Suppressor macrophage treated with lipopolysaccharide for 4 hours (primary cell): Measurements from ENCODE around the gene TALDO1.

Source experiments
- DNase-seq: peaks from one replicate; pipeline ENCODE4 v3.0.0-alpha.2; 2020

The TALDO1 gene

DNA sequence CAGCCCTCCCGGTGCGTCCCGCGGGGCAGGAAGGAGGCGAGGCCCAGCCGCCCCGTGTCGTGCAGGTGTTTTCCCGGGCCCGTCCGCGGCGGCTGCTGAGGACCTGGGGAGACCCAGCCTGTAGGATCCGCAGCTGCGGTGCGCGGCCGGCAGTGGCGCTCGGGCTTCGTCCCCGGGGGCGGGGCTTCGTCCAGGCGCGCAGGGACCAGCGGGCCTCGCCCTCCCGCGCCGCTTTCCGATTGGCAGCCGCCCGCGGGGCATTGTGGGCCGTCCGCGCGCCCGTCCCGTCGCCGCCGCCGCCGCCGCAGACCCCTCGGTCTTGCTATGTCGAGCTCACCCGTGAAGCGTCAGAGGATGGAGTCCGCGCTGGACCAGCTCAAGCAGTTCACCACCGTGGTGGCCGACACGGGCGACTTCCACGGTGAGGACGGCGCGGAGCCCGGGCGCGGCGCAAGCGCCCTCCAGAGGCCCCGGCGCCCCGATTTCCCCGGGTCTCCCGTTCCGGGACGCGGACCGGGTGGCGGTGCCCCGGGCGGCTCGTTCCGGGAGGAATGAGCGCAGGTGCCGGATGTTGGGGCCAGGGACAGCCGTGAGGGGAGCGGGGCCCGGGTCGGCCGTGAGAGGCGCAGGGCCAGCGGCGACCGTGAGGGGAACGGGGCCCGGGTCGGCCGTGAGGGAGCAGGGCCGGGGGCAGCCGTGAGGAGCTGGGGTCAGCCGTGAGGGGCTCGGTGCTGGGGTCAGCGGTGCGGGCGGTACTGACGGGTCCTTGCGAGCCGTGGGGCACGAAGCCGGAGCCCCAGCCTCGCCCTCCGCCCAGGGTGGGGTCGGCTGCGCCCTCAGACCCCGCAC, at the start of gene TALDO1:
TALDO1 (plus strand) TSS at position 307 of the 849 bp plus-strand sequence; CDS start at position 325, 18 bp downstream.
- DNase-seq: peak; percentile 96

DNA sequence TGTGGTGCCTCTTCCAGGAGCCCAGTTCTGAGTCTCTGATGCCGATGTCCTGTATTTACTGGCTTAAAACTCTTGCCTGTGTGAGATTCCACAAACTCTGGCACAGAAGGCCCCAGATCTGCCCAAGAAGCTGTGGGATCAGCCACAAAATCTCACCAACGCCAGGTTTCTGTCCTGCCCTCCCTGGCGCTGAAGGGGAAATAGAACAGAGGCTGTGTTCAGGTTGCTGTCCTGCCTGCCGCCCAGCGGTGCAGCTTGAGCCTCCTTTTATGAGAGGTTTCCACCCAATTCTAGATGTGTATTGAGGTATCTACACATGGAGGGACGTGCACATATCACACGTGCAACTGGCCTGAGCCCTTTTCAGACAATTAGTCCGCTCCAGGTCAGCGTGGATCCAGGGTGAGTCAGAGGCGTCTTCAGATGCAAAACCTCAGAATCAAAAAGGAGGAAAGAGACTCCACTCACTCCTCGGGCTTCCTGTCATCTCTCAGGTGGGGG, 49.4 kb upstream of the TALDO1 start:
- no peak for DNase-seq

DNA sequence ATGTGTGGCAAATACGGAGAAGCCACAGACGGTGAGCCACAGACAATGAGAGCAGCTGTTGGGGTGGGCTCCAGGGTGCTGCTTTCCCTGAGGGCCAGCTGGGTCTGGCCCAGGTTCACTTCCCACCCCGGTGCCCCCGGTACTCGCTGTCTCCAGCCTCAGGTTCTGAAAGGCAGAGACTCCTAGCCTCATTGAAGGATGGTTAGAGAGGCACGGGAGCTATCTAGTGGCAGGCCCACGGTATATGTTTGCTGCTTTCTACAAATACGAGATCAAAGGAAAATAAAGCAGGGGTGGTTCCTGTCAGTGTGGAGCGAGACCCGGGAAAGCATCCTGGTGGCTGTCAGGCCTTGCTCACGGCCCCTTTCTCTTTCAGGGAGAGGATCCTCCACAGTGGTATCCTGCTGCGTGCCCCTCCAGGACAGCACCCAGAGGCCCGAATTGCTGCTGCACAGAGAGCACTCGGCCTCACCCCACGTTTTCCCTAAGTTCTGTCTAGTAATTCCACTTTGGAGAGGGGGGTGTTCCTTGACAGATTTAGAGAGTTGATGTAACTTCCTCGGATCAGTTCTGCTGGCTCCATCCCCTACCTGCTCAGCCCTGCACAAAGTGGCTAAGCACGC, 48.7 kb upstream of the TALDO1 start:
- DNase-seq: no peak

DNA sequence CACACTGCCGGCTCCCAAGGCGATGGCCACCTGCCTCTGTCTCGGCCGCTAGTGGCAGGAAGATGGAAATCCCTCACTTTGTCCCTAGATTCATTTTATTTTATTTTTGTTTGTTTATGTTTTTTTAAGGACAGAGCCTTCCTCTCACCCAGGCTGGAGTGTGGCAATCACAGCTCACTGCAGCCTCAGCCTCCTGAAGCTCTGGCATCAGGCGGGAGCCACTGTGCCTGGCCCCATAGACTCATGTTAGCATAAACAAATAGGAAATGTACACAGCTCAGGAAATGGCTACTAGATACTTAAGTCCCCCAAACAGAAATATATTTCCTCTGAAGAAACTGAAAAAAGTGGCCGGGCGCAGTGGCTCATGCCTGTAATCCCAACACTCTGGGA, 48.2 kb upstream of the TALDO1 start:
- DNase-seq: no peak

DNA sequence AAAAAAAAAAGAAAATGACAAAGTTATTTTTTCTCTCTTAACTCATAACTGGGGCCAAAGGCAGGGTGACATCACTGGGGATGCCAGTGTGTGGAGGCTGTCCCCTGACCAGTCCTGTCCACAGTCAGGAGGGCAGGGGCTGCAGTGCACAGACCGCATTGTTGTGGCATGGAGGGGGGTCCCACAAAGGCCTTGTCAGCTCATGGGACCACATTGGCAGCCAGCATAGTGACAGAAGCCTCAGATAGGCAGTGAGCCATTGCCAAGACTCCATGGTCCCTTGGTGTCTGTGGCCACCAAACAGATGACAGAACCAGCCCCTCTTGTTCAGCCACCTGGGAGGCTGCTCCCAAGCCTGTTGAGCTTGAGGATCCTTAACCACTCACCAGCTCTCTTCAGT, 47.5 kb upstream of the TALDO1 start:
- DNase-seq: no peak

DNA sequence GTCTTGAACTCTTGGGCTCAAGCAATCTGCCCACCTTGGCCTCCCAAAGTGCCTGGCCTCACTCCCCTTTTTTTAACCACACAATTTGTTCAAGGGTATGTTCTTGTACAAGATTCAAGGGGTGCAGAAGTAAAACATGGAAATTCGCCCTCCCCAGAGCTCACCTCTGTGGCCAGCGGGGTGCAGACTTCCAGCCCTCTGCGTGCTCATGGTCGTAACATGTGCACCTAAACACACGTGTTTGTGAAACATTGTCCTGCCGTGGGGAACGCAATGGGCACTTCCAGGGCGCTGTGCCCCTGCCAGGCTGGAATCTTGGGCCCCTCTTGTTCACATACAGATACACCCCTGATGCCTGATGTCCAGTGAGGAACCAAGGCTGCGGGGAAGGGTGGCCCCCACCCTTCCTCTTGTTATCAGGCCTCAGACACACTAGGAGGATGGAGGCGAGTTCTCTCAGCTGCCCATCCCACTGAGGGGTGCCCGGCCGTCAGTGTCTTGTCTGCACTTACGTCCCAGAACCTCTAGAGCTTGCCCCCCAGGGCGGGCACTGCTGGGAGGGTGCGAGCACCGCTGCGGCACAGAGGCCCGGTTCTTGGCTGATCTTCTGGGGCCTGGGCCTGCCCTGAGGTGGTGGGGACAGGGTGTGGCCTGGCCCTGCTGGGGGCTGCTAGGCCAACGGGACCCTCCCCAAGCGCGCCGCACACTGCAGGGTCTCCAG, 45.4 kb upstream of the TALDO1 start:
- no peak for DNase-seq

DNA sequence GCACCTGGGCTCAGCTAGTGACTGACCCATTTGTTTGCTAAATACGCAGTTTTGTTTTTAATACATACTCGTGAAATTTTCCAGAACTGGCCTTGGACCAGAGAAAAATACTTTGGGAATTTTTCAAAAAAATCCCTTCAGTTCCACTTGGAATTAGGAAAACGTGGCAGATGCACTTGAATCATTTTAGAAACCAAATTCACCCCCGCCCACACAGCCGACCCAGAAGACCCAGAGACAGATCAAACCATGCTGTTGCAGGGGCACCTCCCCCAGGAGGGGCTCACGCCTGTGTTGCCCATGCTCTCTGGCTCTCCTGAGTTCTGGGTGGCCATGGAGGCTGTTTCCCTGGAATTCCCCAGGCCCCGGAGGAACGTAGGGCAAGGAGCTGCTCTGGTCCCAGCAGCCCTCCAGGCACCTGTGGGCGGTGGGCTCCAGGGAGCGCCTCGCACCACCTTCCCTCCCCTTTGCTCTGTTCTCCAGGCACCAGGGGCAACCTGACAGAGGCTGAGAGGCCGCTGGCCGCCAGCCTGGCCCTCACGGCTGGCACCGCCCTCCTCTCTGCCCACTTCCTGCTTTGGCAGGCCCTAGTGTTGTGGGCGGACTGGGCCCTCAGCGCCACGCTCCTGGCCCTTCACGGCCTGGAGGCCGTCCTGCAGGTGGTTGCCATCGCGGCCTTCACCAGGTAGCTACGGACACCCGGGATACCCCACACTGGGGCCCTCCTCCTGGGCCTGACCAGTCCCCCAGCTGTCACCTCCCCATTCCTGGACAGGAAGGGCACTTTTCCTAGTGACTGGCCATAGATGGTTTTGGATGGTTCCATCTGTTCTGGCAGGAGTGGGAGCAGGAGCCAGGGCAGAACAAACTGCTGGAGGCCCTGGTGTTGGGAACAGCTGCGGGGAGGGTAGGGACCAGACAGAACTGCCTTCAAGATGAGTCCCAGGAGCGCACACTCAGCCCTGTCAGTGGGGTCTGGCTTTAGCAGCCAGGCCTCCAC, 44.5 kb upstream of the TALDO1 start:
- peak; percentile 50 for DNase-seq

DNA sequence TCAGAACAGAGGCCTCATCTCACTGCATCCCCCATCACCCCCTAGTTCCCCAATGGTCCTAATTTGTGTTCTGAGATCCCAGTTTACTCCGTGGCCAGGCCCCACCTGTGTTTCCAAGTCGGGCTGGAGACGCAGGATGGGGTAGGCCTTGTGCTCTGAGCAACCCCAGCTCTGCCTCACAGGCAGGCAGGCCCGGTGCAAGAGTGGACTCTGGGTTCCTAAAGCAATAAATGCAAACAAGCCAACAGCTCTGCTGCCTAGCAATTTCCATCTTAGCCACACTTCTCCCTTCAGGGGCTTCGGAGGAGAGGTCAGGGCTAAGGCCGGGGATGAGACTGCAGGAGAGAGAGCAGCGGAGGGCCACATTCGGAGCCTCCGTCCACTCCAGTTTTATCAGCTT, 43.8 kb upstream of the TALDO1 start:
- DNase-seq: no peak

DNA sequence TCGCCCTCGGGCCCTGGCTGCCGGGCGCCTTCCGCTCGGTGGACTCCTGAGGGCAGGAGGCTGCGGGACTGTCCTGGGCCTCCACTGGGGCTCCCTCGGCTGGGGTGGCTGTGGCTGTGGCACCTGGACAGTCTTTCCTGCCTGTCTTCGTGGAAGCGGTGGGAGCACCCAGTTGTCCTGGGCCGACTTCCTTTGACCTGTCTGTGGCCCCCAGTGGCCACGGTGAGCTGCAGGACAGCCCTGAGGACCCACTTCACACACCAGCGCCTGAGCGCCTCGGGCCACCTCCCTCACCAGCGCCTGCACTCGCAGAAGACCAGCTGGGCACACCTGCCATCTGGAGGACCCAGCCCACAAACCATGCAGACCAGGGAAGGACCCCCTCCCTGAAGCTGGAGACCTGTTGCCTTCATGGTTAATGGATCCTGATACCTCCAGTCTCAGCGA, 43.0 kb upstream of the TALDO1 start:
- no peak for DNase-seq

DNA sequence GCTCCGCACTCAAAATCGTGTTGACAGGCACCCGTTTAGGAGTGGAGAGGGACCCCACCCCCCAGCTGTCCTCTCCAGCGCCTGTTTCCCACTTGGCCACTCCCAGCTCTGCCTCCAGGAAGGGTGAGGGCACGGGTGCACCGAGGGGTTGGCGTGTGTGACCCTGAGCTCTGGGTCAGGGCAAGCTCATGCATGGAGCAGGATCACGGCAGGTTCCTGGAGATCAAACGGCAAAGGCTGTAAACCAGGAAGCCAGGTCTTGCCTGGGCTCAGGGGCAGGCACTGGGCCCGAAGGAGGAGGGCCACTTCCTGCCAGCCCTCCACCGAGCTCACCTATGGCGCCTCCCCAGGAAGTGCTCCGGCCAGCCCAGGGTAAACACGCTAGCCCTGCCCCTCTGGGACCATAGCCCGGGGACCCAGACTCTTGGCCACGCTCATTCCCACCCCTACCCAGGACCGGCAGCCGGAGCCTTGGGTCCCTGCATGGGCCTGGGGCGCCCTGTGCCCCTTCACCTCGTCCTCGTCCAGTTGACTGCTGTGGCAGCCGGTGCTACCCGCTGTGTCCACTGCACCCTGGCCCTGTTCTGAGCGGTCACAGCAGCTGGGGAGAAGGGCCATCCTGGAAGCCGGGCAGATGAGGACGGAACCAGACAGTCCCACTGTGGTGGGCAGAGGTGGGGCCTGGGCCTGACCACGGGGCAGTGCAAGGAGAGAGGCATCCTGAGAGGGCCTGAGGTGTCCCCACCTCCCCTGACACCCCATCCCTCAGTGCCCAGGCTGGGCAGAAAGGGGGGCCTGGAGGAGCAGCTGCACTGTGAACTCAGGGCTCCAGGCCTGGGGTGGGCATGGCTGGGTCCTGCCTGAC, 42.3 kb upstream of the TALDO1 start:
- DNase-seq: no peak

DNA sequence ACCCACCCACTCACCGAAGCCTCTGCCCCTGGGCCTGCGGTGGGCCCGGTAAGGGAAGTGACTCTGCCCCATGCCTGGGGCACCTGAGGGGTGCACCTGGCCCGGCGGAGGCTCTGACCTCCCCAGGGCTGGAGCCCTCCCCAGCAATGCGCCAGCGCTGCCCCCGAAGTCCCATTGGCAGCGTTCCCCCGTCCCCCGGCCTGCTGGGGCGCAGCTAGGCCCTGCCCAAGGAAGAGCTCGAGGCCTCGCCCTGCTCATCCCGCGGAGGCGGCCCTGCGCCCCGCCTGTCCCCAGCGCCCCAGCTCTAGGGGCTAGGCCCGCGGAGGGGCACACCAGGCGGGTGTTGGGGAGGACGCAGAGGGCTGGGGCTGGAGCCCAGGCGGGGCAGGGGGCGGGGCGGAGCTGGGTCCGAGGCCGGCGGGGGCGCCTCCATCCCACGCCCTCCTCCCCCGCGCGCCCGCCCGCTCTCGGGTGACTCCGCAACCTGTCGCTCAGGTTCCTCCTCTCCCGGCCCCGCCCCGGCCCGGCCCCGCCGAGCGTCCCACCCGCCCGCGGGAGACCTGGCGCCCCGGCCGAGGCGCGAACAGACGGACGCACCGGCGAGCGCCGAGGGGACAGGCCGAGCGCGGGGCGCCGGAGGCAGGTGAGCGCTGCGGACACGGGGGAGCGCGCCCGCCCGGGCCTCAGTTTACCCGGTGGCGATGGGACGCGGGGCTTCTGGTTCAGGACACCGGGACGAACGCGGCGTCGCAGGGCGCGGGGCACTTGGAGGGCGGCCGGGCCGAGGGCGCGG, 41.4 kb upstream of the TALDO1 start, which contains the start of gene EPS8L2:
EPS8L2 (plus strand) TSS at position 586 of the 793 bp plus-strand sequence. CDS start 3,177 bp downstream, outside the sequence.
- DNase-seq: no peak

DNA sequence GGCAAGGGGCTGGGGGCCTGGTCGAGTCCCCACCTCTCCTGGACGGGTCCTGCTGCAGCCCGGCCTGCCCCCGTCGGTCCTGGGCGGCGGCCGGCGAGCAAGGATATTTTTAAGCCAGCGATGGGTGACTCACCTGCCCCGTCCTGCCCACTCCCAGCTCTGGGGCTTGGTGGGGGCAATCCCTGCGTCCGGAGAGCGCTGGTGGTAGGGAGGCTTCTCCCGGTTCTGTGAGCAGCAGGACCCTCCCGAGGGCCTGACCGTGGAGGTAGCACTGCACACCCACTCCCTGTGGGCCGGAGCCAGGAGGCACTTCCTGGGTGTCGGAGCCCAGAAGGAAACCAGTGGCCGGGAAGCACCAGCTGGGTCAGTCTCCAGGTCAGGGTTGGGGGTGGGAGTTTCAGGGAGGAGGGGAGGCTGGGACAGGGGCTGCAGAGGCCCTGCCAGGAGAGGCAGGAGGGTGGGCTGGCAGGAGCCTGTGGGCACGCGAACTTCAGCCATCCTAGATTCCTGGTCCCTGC, 40.8 kb upstream of the TALDO1 start:
- peak; percentile 43 for DNase-seq

DNA sequence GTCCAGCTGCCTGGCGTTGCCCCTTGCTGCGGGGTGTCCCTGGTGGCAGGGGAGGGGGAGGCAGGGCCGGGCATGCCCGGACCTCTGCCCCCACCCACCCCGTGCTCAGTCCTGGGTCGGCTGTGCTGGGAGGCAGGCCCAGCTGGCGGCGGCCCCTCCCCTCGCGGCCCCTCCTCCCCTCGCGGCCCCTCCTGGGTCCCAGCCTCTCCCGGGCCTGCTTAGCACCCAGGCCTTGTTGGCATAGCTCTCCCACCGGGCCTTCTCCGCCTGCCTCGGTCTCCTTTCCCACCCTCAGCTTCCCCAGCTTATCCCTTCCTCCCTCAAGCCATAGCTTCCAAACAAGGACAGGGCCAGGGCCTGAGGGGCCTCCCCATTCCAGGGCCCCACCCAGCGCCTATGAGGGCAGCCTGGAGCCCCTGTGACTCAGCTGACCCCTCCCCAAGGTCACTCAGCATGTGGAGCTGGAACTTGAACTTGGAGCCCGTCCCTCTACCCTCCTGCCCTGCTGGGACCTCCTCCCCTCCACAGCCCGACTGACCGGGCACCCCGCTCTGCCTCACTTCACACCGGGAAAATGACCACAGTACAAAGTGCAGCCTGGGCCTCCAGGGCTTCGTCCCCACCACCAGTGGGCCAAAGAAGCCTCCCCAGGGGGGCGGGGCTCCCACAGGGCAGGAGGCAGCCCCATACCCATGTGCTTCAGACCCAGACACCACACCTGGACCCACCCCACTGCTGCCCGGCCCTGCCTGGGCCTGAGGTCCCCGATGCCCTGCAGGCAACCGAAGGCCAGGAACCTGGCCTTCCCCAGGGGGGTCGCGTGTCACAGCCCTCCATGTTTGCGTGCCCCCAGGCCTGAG, 40.1 kb upstream of the TALDO1 start:
- no peak for DNase-seq

DNA sequence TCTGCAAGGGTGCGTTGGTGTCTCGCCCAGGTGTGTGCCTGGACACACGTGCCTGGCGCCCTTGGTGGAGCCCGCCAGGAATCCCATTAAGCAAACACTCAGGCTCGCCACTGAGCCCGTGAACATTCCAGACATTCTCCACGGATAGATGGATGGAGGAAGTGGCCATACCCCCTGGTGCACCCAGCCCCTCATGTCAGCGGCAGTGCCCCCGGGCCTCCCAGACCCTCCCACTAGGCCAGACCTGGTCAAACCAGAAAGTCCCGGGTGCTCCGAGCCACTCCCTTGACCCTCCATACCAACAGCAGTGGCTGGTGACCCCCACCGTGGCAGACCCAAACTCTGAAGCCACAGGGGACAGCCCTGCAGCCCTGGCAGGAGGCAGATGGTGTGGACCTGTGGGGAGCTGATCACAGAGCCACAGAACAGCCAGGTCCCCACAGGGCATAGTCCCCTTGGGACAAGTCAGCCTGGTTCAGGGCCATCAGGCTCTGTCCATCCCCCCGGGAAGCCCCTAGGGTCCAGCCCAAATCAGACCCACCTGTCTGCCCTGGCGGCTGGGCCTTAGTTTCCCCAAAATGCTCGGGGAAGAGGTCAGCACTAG, 39.3 kb upstream of the TALDO1 start:
- no peak for DNase-seq

DNA sequence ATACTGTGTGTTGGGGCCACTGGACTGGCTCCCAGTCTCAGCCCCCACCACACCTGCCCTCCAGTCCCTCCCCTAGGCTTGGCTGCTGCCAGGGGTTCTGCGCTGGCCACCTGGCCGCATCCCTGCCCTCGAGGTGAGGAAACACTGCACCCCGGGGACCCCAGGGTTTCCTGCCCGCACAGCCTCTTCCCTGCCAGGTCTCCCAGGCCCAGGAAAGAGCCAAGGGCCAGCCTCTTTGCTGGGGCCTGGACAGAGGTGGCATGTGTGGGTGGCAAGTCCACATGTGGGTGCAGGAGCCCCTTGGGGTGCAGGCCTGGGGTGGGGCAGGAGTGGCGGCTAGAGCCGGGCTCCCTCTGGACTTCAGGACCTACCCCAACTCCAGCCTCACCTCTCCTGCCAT, 38.8 kb upstream of the TALDO1 start:
- no peak for DNase-seq

DNA sequence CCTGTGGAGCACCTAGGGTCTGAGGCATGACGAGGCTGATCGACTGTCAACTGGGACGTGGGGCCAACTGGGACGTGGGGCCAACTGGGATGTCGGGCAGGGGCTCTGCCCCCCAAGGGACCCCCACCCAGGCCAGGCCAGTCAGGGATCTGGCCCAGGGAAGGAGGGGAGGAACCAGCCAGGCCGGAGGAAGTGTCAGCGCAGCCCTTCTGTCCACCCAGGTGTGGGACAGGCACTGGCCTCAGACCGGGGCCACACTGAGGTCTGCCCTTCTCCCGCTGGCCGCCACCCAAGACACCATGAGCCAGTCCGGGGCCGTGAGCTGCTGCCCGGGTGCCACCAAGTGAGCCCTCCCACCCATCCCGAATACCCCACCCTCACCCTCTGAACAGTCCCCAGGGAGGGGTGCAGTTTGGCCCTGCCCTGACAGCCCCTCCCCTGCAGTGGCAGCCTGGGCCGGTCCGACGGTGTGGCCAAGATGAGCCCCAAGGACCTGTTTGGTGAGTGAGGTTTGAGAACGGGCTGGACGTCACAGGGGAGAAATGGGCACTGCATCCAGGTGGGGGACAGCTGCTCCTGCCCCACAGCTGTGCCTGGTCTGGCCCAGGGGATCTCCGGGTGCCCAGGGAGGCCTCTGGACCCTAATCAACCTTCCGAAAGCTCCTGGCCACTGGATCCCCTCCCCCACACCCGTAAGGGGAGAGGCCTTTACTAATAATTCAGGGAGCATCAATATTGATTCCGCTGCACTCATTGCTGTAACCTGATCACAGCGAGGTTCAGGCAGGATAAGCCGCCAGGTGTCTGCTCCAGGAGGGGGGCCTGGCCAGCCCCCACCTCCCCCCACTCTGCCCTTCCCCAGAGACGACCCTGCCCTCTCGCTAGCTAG, 37.9 kb upstream of the TALDO1 start:
- no peak for DNase-seq

DNA sequence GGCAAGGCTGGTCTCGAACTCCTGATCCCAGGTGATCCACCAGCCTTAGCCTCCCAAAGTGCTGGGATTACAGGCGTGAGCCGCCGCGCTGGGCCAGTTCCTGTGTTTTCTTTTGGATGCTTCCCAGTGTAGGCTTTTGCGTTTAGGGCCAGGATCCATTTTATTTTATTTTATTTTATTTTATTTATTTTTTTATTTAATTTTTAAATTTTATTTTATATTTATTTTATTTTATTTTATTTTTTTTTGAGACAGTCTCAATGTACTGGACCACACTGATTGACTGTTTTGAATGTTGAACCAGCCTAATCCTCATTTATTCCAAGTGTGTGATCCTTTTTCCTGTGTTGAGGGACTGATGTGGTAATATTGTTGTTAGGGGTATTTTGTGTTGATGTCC, 32.8 kb upstream of the TALDO1 start:
- DNase-seq: no peak
